ENCODE results near the gene PCGF3.

DNA sequence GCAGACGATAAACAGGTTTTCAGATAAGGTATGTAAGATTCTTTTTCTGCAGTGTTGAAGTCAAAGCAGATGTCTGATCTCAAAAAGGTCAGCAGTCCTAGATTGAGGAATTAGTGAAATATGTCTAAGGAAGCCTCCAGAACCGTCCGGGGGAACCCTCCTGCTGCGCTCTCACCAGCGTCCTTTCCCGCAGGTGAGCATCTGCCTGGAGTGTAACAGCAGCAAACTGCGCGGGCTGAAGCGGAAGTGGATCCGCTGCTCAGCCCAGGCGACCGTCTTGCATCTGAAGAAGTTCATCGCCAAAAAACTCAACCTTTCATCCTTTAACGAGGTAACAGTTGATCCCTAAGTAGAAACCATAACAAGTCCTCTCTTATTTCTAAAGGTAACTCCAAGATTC, 55.5 kb downstream of the PCGF3 start:
- no peak for TF ChIP-seq EZH2phosphoT487 (IDR thresholded peaks at IDR 0.05; ENCODE audit: borderline replicate concordance)
- TF ChIP-seq, protein P1, sequence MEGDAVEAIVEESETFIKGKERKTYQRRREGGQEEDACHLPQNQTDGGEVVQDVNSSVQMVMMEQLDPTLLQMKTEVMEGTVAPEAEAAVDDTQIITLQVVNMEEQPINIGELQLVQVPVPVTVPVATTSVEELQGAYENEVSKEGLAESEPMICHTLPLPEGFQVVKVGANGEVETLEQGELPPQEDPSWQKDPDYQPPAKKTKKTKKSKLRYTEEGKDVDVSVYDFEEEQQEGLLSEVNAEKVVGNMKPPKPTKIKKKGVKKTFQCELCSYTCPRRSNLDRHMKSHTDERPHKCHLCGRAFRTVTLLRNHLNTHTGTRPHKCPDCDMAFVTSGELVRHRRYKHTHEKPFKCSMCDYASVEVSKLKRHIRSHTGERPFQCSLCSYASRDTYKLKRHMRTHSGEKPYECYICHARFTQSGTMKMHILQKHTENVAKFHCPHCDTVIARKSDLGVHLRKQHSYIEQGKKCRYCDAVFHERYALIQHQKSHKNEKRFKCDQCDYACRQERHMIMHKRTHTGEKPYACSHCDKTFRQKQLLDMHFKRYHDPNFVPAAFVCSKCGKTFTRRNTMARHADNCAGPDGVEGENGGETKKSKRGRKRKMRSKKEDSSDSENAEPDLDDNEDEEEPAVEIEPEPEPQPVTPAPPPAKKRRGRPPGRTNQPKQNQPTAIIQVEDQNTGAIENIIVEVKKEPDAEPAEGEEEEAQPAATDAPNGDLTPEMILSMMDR (conservative IDR thresholded peaks at IDR 0.05; ENCODE audit: low read length), result no peak

Measured in Loucy (cell line).